ENCODE measurements around the gene CRYZL1. TPM values are rescaled to one million over a fixed set of nuclear protein-coding genes. Genes with fewer than 3 reads are reported as not detected.

The CRYZL1 gene
- total and polyA plus RNA-seq, 2 of the 8 experiments (the other 6 are each of a cell fraction or from before 2014, with no cell fraction given): 15.6 to 15.8 TPM

DNA sequence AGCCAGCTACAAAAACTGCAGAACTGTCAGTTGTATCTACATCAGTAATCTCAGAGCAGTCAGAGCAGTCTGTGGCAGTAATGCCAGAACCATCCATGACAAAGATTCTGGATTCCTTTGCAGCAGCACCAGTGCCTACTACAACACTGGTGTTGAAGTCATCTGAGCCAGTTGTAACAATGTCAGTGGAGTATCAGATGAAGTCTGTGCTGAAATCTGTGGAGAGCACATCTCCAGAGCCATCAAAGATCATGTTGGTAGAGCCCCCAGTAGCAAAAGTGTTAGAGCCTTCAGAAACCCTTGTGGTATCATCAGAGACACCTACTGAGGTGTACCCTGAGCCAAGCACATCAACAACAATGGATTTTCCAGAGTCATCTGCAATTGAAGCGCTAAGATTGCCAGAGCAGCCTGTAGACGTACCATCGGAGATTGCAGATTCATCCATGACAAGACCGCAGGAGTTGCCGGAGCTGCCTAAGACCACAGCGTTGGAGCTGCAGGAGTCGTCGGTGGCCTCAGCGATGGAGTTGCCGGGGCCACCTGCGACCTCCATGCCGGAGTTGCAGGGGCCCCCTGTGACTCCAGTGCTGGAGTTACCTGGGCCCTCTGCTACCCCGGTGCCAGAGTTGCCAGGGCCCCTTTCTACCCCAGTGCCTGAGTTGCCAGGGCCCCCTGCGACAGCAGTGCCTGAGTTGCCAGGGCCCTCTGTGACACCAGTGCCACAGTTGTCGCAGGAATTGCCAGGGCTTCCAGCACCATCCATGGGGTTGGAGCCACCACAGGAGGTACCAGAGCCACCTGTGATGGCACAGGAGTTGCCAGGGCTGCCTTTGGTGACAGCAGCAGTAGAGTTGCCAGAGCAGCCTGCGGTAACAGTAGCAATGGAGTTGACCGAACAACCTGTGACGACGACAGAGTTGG lies 91.4 kb downstream of the CRYZL1 start:
- TF ChIP-seq ATF3 (IDR thresholded peaks at IDR 0.05; ENCODE audit: insufficient read depth, low read depth, low read length) (no peak), POLR2A (IDR thresholded peaks at IDR 0.05; ENCODE audit: control extremely low read depth in 1 of 2, low read depth in 2 of 2, low read length in 2 of 2) (peak in 1 of 2 experiments; percentile 34; a peak in 1 of 3 replicates), POLR2AphosphoS5 (IDR thresholded peaks at IDR 0.05; ENCODE audit: low read depth, low read length) (peak; percentile 29; the same call in 1 of the 2 replicates)
- H2BK120ac ChIP-seq (replicated peaks; ENCODE audit: low read depth, low read length): no peak overlapping the region
- no peak for FAIRE-seq
- H2AK5ac ChIP-seq (ENCODE audit: low read depth, low read length): no peak overlapping the region
- no peak overlapping the region for H3K14ac ChIP-seq (ENCODE audit: insufficient read length)
- no peak overlapping the region for H3K4ac ChIP-seq (replicated peaks; ENCODE audit: insufficient read length, low read depth, low read length)
- H3K23me2 ChIP-seq (ENCODE audit: low read depth, low read length): no peaks in the 10 kb centered on the region
- H4K8ac ChIP-seq (ENCODE audit: extremely low read depth, insufficient read depth, low read length): peak overlapping the region; percentile 47; the same call in 1 of the 2 replicates
- H3K27me3 ChIP-seq (replicated peaks in 1 of 4; ENCODE audit: control insufficient read depth in 3 of 4, extremely low read depth in 1 of 4, insufficient read depth in 3 of 4, low read length in 3 of 4): no peaks in the 10 kb centered on the region
- no peak overlapping the region for H4K5ac ChIP-seq (ENCODE audit: insufficient read length, low read depth, low read length)
- H3K79me2 ChIP-seq (ENCODE audit: control insufficient read depth in 1 of 2, insufficient read depth in 2 of 2, low read length in 2 of 2): peaks cover 62 to 98% of the 10 kb centered on the region in 2 experiments
- no peaks in the 10 kb centered on the region for H3K9me3 ChIP-seq (ENCODE audit: insufficient read depth in 2 of 2, low read depth in 1 of 2, low read length in 1 of 2)
- POLR2A ChIA-PET (ENCODE audit: partially characterized antibody): interaction anchor here (0.9 to 2.8 kb wide), 8 partner anchors 8 to 38 kb away, joined by 3 to 25 read pairs (median 4); partner anchors contain the start of genes GART and SON
- CTCF ChIA-PET (ENCODE audit: partially characterized antibody): interaction anchor here (0.6 to 1.7 kb wide), 2 partner anchors 15 to 56 kb away, joined by 4 read pairs; no protein-coding TSS in a partner anchor
- no peak overlapping the region for H2BK20ac ChIP-seq (ENCODE audit: low read length)
- H3K23ac ChIP-seq (ENCODE audit: insufficient read length): no peak overlapping the region
- no peak overlapping the region for H3K4me2 ChIP-seq (ENCODE audit: insufficient read depth in 1 of 2, low read depth in 2 of 2, low read length in 2 of 2)
- no peak overlapping the region for H3K18ac ChIP-seq (ENCODE audit: extremely low read depth, low read length)
- H3K9ac ChIP-seq (replicated peaks in 1 of 4; ENCODE audit: extremely low read depth in 1 of 4, low read depth in 3 of 4, low read length in 3 of 4): no peak overlapping the region
- no peak for DNase-seq (ENCODE audit: low read depth in 1 of 2, low spot score in 2 of 2)
- H3K4me1 ChIP-seq (replicated peaks in 1 of 4; ENCODE audit: control insufficient read depth in 3 of 4, insufficient read depth in 4 of 4, low read length in 3 of 4): no peaks in the 10 kb centered on the region
- peaks cover 16% of the 10 kb centered on the region for H3K79me1 ChIP-seq (ENCODE audit: low read depth, low read length)
- 96% methylated on average over 19 of the region's 19 CpGs; no CpG with 5 or more reads in 1 of the 2 experiments for WGBS, 2 experiments (ENCODE audit: extremely low coverage in 1 of 2, insufficient coverage in 1 of 2, insufficient read length in 1 of 2, insufficient replicate concordance in 2 of 2, low coverage in 1 of 2, low lambda C conversion rate in 2 of 2, missing lambda C conversion rate in 1 of 2)
- H2BK5ac ChIP-seq (ENCODE audit: low read depth, low read length): no peak overlapping the region
- H3K4me3 ChIP-seq (ENCODE audit: extremely low read depth in 1 of 4, insufficient read depth in 2 of 4, low read depth in 3 of 4, low read length in 4 of 4): no peak overlapping the region
- no peak overlapping the region for H4K91ac ChIP-seq (replicated peaks; ENCODE audit: insufficient read length, low read length)
- no peak overlapping the region for H2AFZ ChIP-seq (ENCODE audit: low read length)
- peaks cover 49 to 91% (median 63%) of the 10 kb centered on the region in 4 experiments for H3K36me3 ChIP-seq (ENCODE audit: control insufficient read depth in 2 of 4, insufficient read depth in 4 of 4, low read length in 3 of 4)
- no peak overlapping the region for H3K56ac ChIP-seq (replicated peaks; ENCODE audit: insufficient read length, low read depth, low read length)
- no peak overlapping the region for H2BK12ac ChIP-seq (ENCODE audit: low read depth, low read length)
- H3K27ac ChIP-seq (ENCODE audit: low read depth, low read length): no peak overlapping the region
- no peak overlapping the region for H2BK15ac ChIP-seq (ENCODE audit: low read length)
- H4K20me1 ChIP-seq (replicated peaks in 1 of 2; ENCODE audit: control insufficient read depth in 1 of 2, insufficient read depth in 2 of 2, low read length in 2 of 2): peaks cover 30 to 46% of the 10 kb centered on the region in 2 experiments

All from H1 (cell line).